Peyer's patch (tissue), 4 donors: ENCODE results near the gene BTBD8.

Experiments used
- CTCF ChIP-seq, 6 experiments: fragments of 450-650 bp in 4 of 6; fragments of 200-600 bp in 2 of 6; sonication (generic) in 1 of 6; IDR thresholded peaks; one replicate each; pipeline ENCODE4 v1.5.1; 2017 to 2019; ENCODE audit warnings: antibody characterized with exemption in 6 of 6, mild to moderate bottlenecking in 3 of 6, moderate library complexity in 1 of 6
- POLR2A ChIP-seq, 2 donors: fragments of 450-650 bp; IDR thresholded peaks; one replicate each; pipeline ENCODE4 v1.5.1; 2017; ENCODE audit warnings: antibody characterized with exemption in 2 of 2, mild to moderate bottlenecking in 2 of 2, moderate library complexity in 2 of 2

- no peak for TF ChIP-seq CTCF (IDR thresholded peaks at IDR 0.05)
- TF ChIP-seq POLR2A (IDR thresholded peaks at IDR 0.05) = no peak
Observed at GRCh38 chr1:92169214-92170005, 89.3 kb downstream of the BTBD8 start.
